ENCODE measurements around the gene OPCML.

Gene OPCML

GRCh38 chr11:132743601-132744000 lies 788.7 kb downstream of the OPCML start:
- H3K4me1 ChIP-seq (ENCODE audit: insufficient read depth, low read length, severe bottlenecking) = no peaks in the 10 kb centered on the region
- no peak for TF ChIP-seq CTCF (IDR thresholded peaks at IDR 0.05; ENCODE audit: low read length)
- no peak for TF ChIP-seq EZH2 (IDR thresholded peaks at IDR 0.05; ENCODE audit: borderline replicate concordance, low read length)
- no peak overlapping the region for H3K4me2 ChIP-seq (ENCODE audit: low read length)
- H3F3A ChIP-seq (ENCODE audit: insufficient read depth, low read length) = no peaks in the 10 kb centered on the region
- H3K79me2 ChIP-seq (ENCODE audit: insufficient read depth, low read length) = no peaks in the 10 kb centered on the region
- H3K27me3 ChIP-seq (ENCODE audit: insufficient read depth, low read length) = no peaks in the 10 kb centered on the region
- no peak overlapping the region for H3K27ac ChIP-seq (ENCODE audit: low read depth, low read length, poor library complexity, severe bottlenecking)
- H3K4me3 ChIP-seq (ENCODE audit: low read depth, low read length, poor library complexity, severe bottlenecking) = no peak overlapping the region
- no peaks in the 10 kb centered on the region for H3K36me3 ChIP-seq (ENCODE audit: insufficient read depth, low read length)
- no peak overlapping the region for H3K9ac ChIP-seq (ENCODE audit: low read length)
- no peaks in the 10 kb centered on the region for H4K20me1 ChIP-seq (ENCODE audit: insufficient read depth, low read length)
- H2AFZ ChIP-seq (ENCODE audit: low read length) = no peak overlapping the region
- no peaks in the 10 kb centered on the region for H3K9me3 ChIP-seq (ENCODE audit: low read length)
- no peaks in the 10 kb centered on the region for H3K9me2 ChIP-seq (ENCODE audit: low read depth, low read length)

- H2AFZ ChIP-seq (ENCODE audit: low read length) = no peak overlapping the region
- H3K36me3 ChIP-seq (ENCODE audit: insufficient read depth, low read length) = no peaks in the 10 kb centered on the region
- H4K20me1 ChIP-seq (ENCODE audit: insufficient read depth, low read length) = no peaks in the 10 kb centered on the region
- no peak overlapping the region for H3K4me2 ChIP-seq (ENCODE audit: low read length)
- no peak for TF ChIP-seq EZH2 (IDR thresholded peaks at IDR 0.05; ENCODE audit: borderline replicate concordance, low read length)
- TF ChIP-seq CTCF (IDR thresholded peaks at IDR 0.05; ENCODE audit: low read length) = no peak
- no peaks in the 10 kb centered on the region for H3K9me2 ChIP-seq (ENCODE audit: low read depth, low read length)
- H3K4me3 ChIP-seq (ENCODE audit: low read depth, low read length, poor library complexity, severe bottlenecking) = no peak overlapping the region
- H3F3A ChIP-seq (ENCODE audit: insufficient read depth, low read length) = no peaks in the 10 kb centered on the region
- no peaks in the 10 kb centered on the region for H3K27me3 ChIP-seq (ENCODE audit: insufficient read depth, low read length)
- no peaks in the 10 kb centered on the region for H3K79me2 ChIP-seq (ENCODE audit: insufficient read depth, low read length)
- H3K4me1 ChIP-seq (ENCODE audit: insufficient read depth, low read length, severe bottlenecking) = no peaks in the 10 kb centered on the region
- no peak overlapping the region for H3K27ac ChIP-seq (ENCODE audit: low read depth, low read length, poor library complexity, severe bottlenecking)
- no peaks in the 10 kb centered on the region for H3K9me3 ChIP-seq (ENCODE audit: low read length)
- no peak overlapping the region for H3K9ac ChIP-seq (ENCODE audit: low read length)
Observed at GRCh38 chr11:132742929-132743328, 789.4 kb downstream of the OPCML start.

GRCh38 chr11:132734217-132734616 lies 798.1 kb downstream of the OPCML start:
- TF ChIP-seq CTCF (IDR thresholded peaks at IDR 0.05; ENCODE audit: low read length) (no peak), EZH2 (IDR thresholded peaks at IDR 0.05; ENCODE audit: borderline replicate concordance, low read length) (no peak)
- Histone ChIP-seq H3K27me3 (ENCODE audit: insufficient read depth, low read length) (no peaks in the 10 kb centered on the region), H3K79me2 (ENCODE audit: insufficient read depth, low read length) (no peaks in the 10 kb centered on the region), H3K4me1 (ENCODE audit: insufficient read depth, low read length, severe bottlenecking) (no peaks in the 10 kb centered on the region), H3K4me3 (ENCODE audit: low read depth, low read length, poor library complexity, severe bottlenecking) (no peak overlapping the region), H3K36me3 (ENCODE audit: insufficient read depth, low read length) (no peaks in the 10 kb centered on the region), H3K9ac (ENCODE audit: low read length) (no peak overlapping the region), H3F3A (ENCODE audit: insufficient read depth, low read length) (no peaks in the 10 kb centered on the region), H2AFZ (ENCODE audit: low read length) (no peak overlapping the region), H3K9me3 (ENCODE audit: low read length) (no peaks in the 10 kb centered on the region), H4K20me1 (ENCODE audit: insufficient read depth, low read length) (no peaks in the 10 kb centered on the region), H3K4me2 (ENCODE audit: low read length) (no peak overlapping the region), H3K9me2 (ENCODE audit: low read depth, low read length) (no peaks in the 10 kb centered on the region), H3K27ac (ENCODE audit: low read depth, low read length, poor library complexity, severe bottlenecking) (no peak overlapping the region)

Measured in OCI-LY1 (cell line).